Activated T-cell treated with anti-CD3 and anti-CD28 coated beads, Interleukin-2, amount 50 U/mL, for 4 hours (primary cell): Measurements from ENCODE around the gene DPEP2. TPM values are rescaled to one million over a fixed set of nuclear protein-coding genes. Genes with fewer than 3 reads are reported as not detected.
"Not testable (repeated sequence)": the region's sequence is repeated elsewhere in the genome, so short reads cannot be mapped to it uniquely, and the experiment has no call there.

Experiments
- ATAC-seq, 2 donors: fragments of 200-7000 bp; cut with Tn5 transposase; one replicate each; pipeline ENCODE4 v1.10.0; 2021
- DNase-seq: peaks from one replicate; pipeline ENCODE4 v3.0.0-alpha.2; 2020
- H3K27me3 Mint-ChIP-seq: one replicate; pipeline ENCODE4 v1.8.0; 2021; ENCODE audit warnings: low read depth, mixed read lengths
- H3K36me3 Mint-ChIP-seq: one replicate; pipeline ENCODE4 v1.8.0; 2022; ENCODE audit warnings: mixed read lengths; ENCODE audit not compliant: insufficient read depth
- H3K4me1 Mint-ChIP-seq: one replicate; pipeline ENCODE4 v1.8.0; 2021; ENCODE audit warnings: low read depth, mixed read lengths
- H3K4me3 Mint-ChIP-seq: one replicate; pipeline ENCODE4 v1.8.0; 2021; ENCODE audit warnings: mild to moderate bottlenecking, moderate library complexity, mixed read lengths
- H3K9me3 Mint-ChIP-seq: one replicate; pipeline ENCODE4 v1.8.0; 2021; ENCODE audit warnings: mixed read lengths
- total RNA-seq, 3 donors: library from RNA; stranded (reverse); gene quantifications; one replicate each; pipeline ENCODE4 v1.2.1, GENCODE V29; 2021

The DPEP2 gene
- total RNA-seq, 3 donors from 2014 or later, result 0.47 to 0.81 (median 0.71) TPM

GRCh38 chr16:67944690-67945391 is 54.4 kb downstream of the DPEP2 start:
- no peak for DNase-seq
- Mint-ChIP-seq H3K36me3 (peaks cover 2% of the 10 kb centered on the region), H3K4me1 (peaks cover 18% of the 10 kb centered on the region), H3K27me3 (no peaks in the 10 kb centered on the region), H3K9me3 (no peaks in the 10 kb centered on the region), H3K4me3 (no peak overlapping the region)
- ATAC-seq, result no peak

- ATAC-seq (no peak), DNase-seq (no peak)
- H3K4me1 Mint-ChIP-seq, result peaks cover 23% of the 10 kb centered on the region
- peaks cover 2% of the 10 kb centered on the region for H3K36me3 Mint-ChIP-seq
- no peaks in the 10 kb centered on the region for H3K27me3 Mint-ChIP-seq
- no peak within 1 kb of the TSS for H3K4me3 Mint-ChIP-seq
- no peaks in the 10 kb centered on the region for H3K9me3 Mint-ChIP-seq
Observed at GRCh38 chr16:67943619-67944504, 55.4 kb downstream of the DPEP2 start, which contains the start of gene LCAT. Gene LCAT, minus strand, starts transcription at chr16:67944120. Its CDS starts 19 bp downstream, at chr16:67944101.

- Mint-ChIP-seq H3K4me3 (no peak overlapping the region), H3K27me3 (no peaks in the 10 kb centered on the region), H3K36me3 (peaks cover 2% of the 10 kb centered on the region), H3K4me1 (peaks cover 23% of the 10 kb centered on the region), H3K9me3 (no peaks in the 10 kb centered on the region)
- DNase-seq, result no peak
- no peak for ATAC-seq
Observed at GRCh38 chr16:67943256-67943618, 56.0 kb downstream of the DPEP2 start.

GRCh38 chr16:67942510-67943255 is 56.6 kb downstream of the DPEP2 start:
- no peaks in the 10 kb centered on the region for H3K9me3 Mint-ChIP-seq
- no peak for ATAC-seq
- peaks cover 23% of the 10 kb centered on the region for H3K4me1 Mint-ChIP-seq
- no peak for DNase-seq
- no peak overlapping the region for H3K4me3 Mint-ChIP-seq
- no peaks in the 10 kb centered on the region for H3K27me3 Mint-ChIP-seq
- H3K36me3 Mint-ChIP-seq, result peaks cover 2% of the 10 kb centered on the region

- Mint-ChIP-seq H3K36me3 (peaks cover 2% of the 10 kb centered on the region), H3K4me1 (peaks cover 26% of the 10 kb centered on the region), H3K9me3 (no peaks in the 10 kb centered on the region), H3K4me3 (no peak overlapping the region), H3K27me3 (no peaks in the 10 kb centered on the region)
- no peak for DNase-seq
- peak; percentile 45 to 53 for ATAC-seq
Observed at GRCh38 chr16:67942200-67942509, 57.1 kb downstream of the DPEP2 start.

- DNase-seq (no peak), ATAC-seq (no peak)
- Mint-ChIP-seq H3K9me3 (no peaks in the 10 kb centered on the region), H3K27me3 (no peaks in the 10 kb centered on the region), H3K36me3 (peaks cover 2% of the 10 kb centered on the region), H3K4me3 (no peak overlapping the region), H3K4me1 (peaks cover 30% of the 10 kb centered on the region)
Observed at GRCh38 chr16:67941469-67942199, 57.6 kb downstream of the DPEP2 start.

GRCh38 chr16:67940446-67941089 is 58.7 kb downstream of the DPEP2 start:
- ATAC-seq (no peak), DNase-seq (no peak)
- no peaks in the 10 kb centered on the region for H3K9me3 Mint-ChIP-seq
- peaks cover 6% of the 10 kb centered on the region for H3K36me3 Mint-ChIP-seq
- no peaks in the 10 kb centered on the region for H3K27me3 Mint-ChIP-seq
- H3K4me3 Mint-ChIP-seq, result no peak overlapping the region
- H3K4me1 Mint-ChIP-seq, result peaks cover 30% of the 10 kb centered on the region

- ATAC-seq (no peak), DNase-seq (peak; percentile 42)
- H3K4me3 Mint-ChIP-seq, result no peak overlapping the region
Observed at GRCh38 chr16:67939507-67940445, 59.5 kb downstream of the DPEP2 start.

GRCh38 chr16:67937713-67938112 is 61.6 kb downstream of the DPEP2 start:
- peaks cover 19% of the 10 kb centered on the region for H3K36me3 Mint-ChIP-seq
- not testable (repeated sequence) for H3K4me3 Mint-ChIP-seq, ATAC-seq

More at GRCh38 chr16:67939507-67940445, 59.5 kb downstream of the DPEP2 start:
- Mint-ChIP-seq H3K9me3 (no peaks in the 10 kb centered on the region), H3K4me1 (peaks cover 38% of the 10 kb centered on the region), H3K27me3 (no peaks in the 10 kb centered on the region), H3K36me3 (peaks cover 11% of the 10 kb centered on the region)

More at GRCh38 chr16:67937713-67938112, 61.6 kb downstream of the DPEP2 start:
- not testable (repeated sequence) for DNase-seq, H3K9me3 Mint-ChIP-seq, H3K27me3 Mint-ChIP-seq
- H3K4me1 Mint-ChIP-seq, result peaks cover 43% of the 10 kb centered on the region

Other genes starting within 250 kb of the DPEP2 start
- gene RANBP10, start 192.9 kb downstream of the DPEP2 start, total RNA-seq, result 10 to 100 TPM; 17.2 to 17.9 (median 17.8) TPM
- gene TSNAXIP1, start 192.6 kb downstream of the DPEP2 start, total RNA-seq, result 1 to 10 TPM in 2 of 3 donors, under 1 TPM in 1; 0.79 to 1.4 (median 1.3) TPM
- 10 to 100 TPM; 42.1 to 51.4 (median 43.1) TPM for gene THAP11, start 157.2 kb downstream of the DPEP2 start, total RNA-seq
- gene NUTF2, start 152.6 kb downstream of the DPEP2 start, total RNA-seq, result 100 to 1,000 TPM; 170 to 182 (median 182) TPM
- 10 to 100 TPM; 40.4 to 52.0 (median 46.3) TPM for gene CENPT, start 151.8 kb downstream of the DPEP2 start, total RNA-seq
- gene EDC4, start 126.4 kb downstream of the DPEP2 start, total RNA-seq, result 100 to 1,000 TPM; 114 to 124 (median 120) TPM
- gene NRN1L, start 114.6 kb downstream of the DPEP2 start, total RNA-seq, result not detected
- 10 to 100 TPM; 10.4 to 14.6 (median 10.9) TPM for gene PSKH1, start 106.2 kb downstream of the DPEP2 start, total RNA-seq
- 10 to 100 TPM in 1 of 3 donors, 1 to 10 TPM in 2; 7.8 to 10.4 (median 8.8) TPM for gene CTRL, start 67.6 kb downstream of the DPEP2 start, total RNA-seq
- gene PSMB10, start 62.6 kb downstream of the DPEP2 start, total RNA-seq, result 100 to 1,000 TPM; 223 to 262 (median 249) TPM
- gene LCAT, start 55.4 kb downstream of the DPEP2 start, total RNA-seq, result 1 to 10 TPM; 8.0 to 9.1 (median 8.1) TPM
- 10 to 100 TPM; 18.5 to 20.5 (median 19.6) TPM for gene SLC12A4, start 30.8 kb downstream of the DPEP2 start, total RNA-seq
- under 1 TPM in 2 of 3 donors, not detected in 1; 0.11 to 0.33 TPM for gene DPEP3, start 19.0 kb downstream of the DPEP2 start, total RNA-seq
- not detected for gene DPEP2NB, start 16.4 kb upstream of the DPEP2 start, total RNA-seq
- 10 to 100 TPM; 34.9 to 40.3 (median 39.1) TPM for gene DDX28, start 23.7 kb upstream of the DPEP2 start, total RNA-seq
- 10 to 100 TPM; 35.9 to 37.4 (median 37.1) TPM for gene DUS2, start 23.8 kb upstream of the DPEP2 start, total RNA-seq
- 10 to 100 TPM; 64.8 to 72.3 (median 65.3) TPM for gene NFATC3, start 85.9 kb upstream of the DPEP2 start, total RNA-seq
- gene ESRP2, start 236.6 kb upstream of the DPEP2 start, total RNA-seq, result 1 to 10 TPM in 1 of 3 donors, under 1 TPM in 2; 0.53 to 1.3 (median 0.68) TPM
- gene PLA2G15, start 245.9 kb upstream of the DPEP2 start, total RNA-seq, result 10 to 100 TPM in 1 of 3 donors, 1 to 10 TPM in 2; 7.4 to 11.0 (median 7.9) TPM